NCI-H446 treated with DMSO at 0.1 percent for 48 hours (cell line): ENCODE results near the gene AQP9.

Experiments
- DNase-seq: peaks from one replicate; lab custom pipeline; 2025; lab: John Stamatoyannopoulos, UW

The AQP9 gene

DNA sequence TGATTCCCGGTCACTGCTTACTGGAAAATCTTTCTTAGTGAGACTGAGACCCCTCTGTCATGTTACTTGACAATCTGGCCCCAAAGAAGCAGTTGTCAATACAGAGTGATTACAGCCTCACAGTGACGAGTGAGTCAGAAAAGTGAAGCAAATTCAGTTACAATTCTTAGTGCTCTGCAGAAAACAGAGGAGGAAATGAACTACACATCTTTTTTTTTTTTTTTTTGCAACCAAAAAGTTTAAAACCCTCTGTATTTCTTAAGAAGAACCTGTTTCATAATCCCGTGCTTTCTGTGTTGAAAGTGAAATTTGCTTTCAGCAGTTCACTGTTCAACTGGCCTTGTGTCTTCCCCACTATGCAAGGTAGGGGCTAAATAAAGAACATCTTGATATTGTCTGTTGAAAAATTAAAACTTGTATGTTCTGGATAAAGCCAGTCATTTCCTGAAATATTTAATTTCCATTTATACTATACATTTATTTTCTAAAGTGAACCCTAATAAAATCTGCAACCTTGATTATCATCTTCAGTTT, 1.9 kb downstream of the AQP9 start:
- no peak for DNase-seq

DNA sequence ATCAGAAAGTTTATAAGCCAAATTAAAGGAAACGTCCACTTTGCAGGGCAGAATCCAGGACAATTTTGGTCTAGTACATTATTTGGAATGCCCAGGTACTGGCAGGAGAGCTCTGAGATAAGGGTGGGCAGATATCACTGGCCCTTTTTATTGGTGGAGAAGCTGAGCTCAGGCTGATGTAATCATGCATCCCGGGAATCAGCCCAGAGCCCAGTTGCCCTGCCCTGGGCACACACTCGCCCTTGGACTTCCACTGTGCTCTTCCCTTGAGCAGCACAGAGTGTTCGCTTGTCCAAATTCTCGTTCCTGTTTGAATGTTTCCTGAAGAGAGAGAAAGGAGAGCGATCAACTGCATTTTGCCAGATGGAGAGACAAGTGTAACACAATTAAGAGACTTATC, 3.7 kb downstream of the AQP9 start:
- DNase-seq: no peak

DNA sequence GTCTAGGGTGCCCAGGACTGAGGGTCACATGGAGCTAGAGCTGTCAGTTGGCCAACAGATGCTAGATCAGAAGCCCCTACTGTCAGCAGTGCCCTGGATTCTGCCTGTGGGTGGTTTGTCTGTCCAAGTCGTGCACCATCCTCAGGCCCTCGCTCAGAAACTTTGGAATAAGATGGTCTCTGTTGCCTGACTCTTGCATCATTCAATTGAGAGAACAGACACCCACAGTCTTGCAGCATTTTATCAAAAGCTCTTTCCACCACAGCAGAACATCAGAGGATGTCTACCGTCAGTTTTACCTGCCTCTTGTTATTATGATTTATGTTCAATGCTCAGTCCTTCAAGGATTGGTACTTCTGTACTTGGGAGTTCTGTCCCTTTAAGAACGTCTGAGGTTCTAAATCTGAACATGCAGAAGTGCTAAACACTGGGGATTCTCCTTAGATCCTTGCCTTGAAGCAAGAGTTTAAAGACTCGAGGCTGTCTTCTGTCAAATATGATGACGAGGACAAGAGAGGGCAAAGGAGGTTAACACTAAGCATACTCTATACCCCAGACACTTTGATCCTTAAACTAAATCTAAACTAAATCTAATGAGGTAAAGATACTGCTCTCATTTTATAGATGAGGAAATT, 4.8 kb downstream of the AQP9 start:
- DNase-seq: no peak

DNA sequence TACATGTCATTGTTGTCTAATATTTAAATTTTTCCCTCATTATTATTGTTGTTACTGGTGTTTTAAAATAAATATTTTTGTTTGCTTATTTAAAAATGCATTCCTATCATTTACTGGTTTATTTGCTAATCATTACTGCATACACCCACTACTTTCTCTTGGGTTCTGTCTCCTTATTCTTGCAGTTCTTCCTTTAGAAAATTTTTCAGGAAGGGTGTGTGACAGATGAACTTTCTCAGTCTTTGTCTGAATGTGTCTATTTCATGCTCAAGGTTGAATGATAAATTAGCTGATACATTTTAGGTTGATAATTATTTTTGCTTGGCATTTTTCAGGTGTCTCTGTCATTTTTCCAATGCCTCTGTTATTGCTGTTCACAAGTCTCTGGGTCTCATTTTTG, 7.4 kb downstream of the AQP9 start:
- DNase-seq: no peak

DNA sequence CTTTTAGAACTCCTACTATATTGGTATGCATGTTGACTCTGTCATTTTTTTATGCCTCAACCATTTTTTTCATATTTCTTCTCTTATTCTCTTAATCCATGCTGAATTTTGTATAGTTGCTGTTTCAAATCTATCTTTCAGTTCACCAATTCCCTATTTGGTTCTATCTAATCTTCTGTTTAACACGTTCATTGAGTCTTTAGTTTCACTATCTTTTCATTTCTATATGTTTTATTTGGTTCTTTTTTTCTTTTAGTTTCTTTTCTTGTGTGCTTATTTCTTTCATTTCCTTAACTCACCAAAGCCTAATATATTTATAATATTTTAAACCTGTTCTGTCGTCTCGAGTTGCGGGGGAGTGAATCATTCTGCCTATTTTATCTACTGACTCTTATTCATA, 8.0 kb downstream of the AQP9 start:
- no peak for DNase-seq

DNA sequence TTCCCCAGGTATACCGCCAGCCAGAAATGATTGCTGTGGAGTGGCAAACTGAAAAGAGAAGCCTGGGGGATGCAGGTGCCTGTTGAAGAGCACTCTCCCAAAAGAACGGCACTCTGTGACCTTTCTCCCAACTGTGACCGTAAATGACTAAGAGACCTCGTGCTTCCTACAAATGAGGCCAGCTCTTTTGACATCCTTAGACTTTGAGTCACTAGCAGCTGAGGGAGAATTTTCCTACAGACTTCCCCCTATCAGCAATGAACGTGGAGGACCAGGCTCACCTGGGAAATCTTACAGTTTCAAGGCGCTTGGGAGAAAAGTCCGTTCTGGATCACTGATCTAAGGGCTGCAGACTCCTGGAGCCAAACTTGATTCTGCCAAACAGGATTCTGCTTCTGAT, 8.6 kb downstream of the AQP9 start:
- no peak for DNase-seq

DNA sequence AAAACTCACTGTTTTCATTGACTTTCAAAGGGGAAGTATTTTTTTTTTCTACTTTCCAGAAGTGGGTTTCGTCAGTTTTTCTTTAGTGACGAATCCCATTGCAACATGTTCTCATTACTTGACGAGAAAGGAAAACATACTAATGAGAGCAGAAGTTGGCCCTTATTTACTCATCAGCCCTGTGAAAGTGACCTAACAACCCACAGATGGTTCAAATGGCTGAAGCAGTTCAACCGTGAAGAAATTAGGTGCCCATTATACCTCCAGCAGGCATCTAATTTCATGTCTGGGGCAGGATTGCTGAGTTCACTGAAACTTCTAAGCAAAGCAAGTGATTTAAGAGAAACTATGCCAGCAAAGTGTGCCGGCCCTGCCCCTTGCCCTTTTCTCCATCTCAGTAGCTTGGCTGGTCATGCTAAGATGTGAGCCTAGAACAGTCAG, 9.0 kb downstream of the AQP9 start:
- DNase-seq: no peak

DNA sequence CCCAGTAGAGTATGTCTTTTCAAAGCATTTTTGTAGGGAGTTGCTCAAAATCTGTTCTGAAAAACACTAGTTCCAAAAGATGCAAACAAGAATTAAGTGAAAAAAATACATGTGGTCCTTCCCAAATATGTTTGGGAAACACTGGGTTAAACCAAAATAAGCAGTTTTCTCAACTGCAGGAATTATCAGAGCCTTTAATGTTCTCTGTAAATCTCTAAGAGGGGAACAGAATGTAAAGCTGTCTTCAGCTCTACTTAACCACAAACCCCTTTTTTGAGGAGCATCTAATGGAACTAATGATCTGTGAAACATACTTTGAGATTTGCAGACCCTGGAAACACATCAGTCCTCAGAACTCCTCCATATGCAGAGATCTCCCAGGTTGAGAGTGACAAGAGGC, 9.9 kb downstream of the AQP9 start:
- no peak for DNase-seq

DNA sequence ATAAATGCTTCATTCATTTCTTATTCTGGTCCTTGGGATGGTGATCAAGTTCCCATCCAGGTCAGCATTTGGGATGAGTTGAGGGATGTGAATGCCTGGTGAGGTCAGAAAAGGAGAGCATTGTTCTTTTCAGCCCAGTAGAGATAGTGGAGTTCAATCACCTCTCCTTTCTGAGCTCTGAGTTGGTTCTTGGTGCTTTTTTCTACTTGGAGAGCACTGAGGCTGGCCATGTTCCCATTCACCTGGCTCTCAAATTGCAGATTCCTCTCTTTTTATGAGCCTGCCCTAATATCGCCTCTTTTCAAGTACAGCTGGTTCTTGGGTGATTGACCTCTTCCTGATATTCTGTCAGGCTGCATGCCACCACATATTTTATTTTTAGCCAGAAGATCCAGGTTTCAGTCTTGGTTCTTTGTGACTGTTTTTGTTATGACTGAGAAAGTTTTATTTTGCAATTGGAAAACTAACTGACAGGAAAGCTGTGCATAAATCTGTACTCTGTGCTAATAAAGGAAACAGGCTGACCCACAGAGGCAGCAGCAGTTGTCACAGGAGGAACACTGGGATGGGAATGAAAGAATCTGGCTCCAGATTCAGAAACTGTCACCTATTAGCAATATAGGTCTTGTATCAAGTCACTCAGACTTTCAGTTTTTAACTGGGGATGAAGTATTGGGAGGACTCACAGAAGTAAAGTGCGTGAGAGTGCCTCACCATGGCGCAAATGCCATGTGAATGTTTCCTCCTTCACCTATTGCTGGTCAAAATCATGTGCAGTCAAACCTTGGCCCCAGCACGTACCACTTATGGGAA, 10.7 kb downstream of the AQP9 start:
- DNase-seq: no peak

DNA sequence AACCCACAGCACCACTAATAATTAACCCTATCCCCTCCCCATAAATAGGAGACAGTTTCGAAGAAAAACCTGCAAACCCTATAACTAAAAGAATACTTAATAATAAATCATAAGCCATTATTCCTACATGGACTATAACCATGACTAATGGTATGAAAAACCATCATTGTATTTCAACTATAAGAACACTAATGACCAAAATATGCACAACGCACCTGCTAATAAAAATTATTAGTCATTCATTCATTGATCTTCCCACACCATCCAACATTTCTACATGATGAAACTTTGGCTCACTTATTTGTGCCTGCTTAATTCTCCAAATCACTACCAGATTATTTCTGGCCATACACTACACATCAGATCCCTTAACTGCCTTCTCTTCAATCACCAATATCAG, 16.6 kb downstream of the AQP9 start:
- DNase-seq: no peak

DNA sequence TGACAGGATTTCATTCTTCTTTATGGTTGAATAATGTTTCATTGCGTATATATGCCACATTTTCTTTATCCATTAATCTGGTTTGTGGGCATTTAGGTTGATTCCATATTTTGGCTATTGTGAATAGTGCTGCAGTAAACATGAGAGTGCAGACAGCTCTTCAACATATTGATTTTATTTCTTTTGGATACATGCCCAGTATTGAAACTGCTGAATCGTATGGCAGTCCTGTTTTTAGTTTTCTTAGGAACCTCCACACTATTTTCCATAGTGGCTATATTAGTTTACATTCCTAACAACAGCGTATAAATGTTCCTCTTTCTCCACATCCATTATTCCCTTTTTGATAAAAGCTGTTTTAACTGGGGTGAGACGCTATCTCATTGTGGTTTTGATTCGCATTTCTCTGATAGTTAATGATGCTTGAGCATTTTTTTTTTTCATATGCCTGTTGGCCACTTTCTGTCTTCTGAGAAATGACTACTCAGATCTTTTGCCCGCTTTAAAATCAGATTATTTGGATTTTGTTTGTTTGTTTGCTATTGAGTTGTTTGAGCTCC, 21.7 kb downstream of the AQP9 start:
- DNase-seq: no peak

DNA sequence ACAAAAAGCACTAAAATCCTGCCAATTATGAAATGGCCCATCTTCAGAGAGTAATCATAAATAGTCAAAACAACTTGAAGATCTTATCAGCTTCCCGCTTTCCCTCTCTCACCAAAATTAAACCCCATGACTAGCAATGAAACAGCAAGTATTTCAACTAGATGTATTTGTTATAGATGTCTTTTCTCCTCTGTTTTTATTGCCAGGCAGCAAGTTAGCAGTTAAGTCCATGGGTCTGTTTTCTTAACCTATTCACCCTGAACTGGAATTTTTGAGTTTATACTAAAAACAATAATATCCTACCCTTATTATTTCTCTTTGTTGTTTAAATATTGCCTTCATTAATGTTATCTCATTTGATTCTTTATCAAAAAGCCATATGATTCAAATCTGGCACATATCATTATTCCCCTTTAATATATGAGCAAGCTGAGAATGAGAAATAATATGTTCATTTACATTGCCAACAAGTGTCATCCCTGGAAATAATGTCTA, 23.3 kb downstream of the AQP9 start:
- DNase-seq: no peak

DNA sequence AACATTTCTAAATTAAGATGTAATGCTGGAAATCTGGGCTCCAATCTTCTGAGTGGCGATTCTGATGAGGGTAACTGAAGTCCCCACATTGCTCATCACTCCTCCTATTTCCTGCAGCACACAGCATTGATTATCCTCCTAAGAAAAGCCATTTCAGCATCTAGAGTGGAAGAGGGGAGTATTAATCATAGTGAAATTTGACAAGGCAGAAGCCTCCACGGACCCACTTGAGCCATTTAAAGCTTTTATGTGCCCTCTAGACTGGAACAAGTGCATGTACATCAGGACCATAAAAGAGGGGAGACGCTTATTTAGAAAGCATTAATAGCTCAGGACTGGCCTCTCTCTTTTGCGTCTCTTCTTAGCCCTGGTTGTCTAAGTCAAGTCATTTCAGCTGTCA, 25.8 kb downstream of the AQP9 start:
- DNase-seq: no peak

DNA sequence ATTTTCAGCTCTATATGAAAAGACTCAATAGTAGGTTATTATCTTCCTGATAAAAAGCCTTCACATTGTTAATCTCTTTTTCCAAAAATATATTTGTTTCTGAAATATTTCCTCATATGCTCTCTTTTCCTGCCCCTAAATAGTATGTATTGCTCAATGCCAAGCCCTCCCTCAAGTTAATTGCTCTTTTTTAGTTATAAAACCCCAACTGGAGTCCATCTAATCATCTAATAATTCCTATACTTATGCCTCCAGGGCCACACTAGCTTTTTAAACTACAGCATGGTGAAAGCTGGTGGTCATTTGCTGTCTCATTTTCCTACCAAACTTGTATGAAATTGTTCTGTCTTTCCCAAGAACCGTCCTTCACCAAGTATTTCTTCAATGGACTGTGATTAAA, 26.7 kb downstream of the AQP9 start:
- no peak for DNase-seq

DNA sequence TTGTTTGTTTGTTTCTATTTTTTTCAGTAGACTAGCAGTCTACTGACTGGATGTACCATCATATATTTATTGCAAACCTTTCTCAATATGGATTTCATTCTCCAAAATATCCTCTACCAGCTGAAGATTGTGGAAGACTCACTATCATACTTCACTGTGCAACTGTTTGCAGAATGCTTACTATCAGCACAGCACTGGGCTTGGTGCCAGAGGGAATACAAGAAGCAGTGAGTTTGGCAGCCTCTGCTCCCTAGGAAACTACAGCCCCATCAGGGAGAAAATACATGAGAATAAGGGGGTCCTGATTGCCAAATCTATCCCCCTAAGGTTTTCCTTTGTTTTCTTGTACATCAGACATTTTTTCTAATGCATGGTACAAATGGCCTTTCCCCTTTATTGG, 27.5 kb downstream of the AQP9 start:
- no peak for DNase-seq

DNA sequence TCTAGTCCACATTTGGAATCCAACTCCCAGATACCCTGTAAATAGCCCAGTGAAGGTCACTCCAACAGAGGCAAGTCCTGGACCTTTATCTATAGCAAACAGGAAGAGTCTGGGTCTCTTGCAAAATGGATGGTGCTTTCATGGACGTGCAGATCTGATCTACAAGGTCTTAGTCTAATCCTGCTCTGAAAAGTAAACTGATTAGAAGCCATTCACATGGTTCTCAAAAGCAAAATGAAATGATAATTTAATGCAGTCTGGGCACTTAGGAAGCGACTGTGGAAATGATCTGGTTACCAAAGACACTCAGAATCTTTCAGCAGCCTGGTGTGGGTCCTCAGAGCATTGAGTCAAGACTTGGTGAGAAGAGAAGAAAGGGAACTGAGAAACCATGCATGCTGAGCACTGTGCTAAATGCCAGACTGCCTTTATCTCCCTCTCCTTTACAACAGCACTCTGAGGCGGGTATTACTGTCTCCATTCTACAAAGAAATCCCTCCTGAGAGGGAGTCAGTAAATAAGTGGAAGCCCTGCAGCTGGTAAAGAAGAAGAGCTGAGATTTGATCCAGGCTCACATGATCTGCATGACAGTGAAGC, 29.0 kb downstream of the AQP9 start:
- DNase-seq: no peak

DNA sequence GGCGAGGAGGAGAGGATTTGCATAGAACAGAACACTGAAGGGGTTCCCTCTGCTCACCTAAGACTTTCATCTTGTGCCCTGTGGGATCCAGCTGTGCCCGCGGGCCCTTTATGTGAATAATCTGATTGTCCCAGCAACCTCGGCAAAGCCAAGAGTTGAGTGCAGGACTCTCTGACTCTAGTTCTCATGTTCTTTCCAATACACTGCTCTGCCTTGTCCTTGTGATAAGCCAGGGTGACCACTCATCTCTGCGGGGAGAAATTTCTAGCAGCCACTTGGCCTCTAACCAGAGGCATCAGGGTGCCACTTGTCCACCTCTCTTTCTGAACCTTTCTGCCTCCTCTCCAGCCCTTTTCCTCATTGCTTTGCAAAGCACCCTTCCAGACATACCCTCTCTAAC, 31.8 kb downstream of the AQP9 start:
- DNase-seq: no peak

DNA sequence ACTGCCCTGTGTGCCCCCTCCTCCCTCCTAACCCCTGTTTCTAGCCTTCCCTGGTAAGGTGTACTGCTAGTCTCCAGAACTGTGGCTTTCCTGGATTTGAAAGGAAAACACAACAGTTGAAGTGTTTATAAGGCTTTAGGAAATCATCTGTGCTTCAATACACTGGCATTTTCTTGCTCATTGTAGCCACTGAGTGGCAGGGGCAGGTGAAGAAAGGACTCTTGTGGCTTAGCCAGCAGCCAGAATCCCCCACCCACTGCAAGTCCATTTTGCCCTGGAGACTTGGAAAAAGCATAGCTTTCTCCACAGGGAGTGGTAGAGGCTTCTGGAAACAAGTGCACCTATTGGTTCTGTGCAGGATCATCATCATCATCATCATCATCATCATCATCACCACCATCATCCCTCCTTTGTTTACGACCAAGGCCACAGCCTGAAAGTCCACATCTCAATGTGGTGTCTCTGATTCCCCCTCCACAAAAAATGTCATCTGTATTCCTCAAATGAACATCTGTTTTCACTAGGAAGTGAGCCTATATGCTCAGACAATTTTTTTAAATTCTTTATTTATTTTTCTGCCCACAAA, 33.4 kb downstream of the AQP9 start:
- DNase-seq: no peak

DNA sequence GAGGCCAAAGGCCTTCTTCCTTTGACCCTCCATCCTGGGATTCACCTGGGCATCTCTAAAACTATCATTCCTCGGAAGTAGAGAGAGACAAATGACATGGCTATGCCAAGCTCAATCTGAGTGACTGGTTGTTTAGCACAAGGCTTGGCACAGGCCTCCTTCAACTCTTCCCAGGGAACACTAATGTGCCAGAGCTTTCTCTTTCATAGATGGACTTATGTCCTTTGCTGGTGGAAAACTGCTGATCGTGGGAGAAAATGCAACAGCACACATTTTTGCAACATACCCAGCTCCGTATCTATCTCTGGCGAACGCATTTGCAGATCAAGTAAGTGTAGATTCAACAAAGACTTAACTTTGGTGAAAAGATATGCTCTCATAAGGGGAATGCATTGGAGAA, 36.5 kb downstream of the AQP9 start:
- no peak for DNase-seq

DNA sequence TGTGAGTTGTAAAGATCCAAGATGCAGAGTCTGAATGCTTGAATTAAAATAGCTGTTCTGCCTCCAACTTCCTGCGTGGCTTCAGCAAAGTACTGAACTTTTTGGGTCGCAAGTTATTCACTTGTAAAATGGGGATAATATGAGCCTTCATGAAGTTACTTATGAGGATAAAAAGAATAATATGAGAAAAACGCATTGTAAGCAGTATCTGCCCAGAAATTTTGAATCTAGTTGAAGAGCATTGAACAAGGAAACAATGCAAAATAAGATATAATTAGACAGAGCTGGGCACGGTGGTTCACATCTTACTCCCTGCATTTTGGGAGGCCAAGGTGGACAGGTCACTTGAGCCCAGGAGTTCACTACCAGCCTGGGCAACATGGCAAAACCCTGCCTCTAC, 37.8 kb downstream of the AQP9 start:
- no peak for DNase-seq

DNA sequence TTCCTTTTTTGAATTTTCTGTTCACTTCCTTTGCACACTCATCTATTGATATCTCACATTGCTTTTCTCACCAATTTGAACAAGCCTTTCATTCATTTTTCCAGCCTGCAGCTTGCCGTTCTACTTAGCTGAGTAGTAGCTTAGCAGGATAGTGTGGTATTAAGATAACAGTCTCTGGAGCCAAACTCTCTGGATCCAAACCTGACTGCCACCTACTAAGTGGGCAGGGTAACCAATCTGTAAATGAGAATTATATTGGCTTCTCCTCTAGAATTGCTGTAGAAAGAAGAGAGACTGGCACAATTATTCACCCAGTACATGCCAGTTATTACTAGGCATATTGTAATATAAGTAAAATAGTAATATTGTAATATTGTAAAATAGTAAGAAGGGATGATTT, 40.5 kb downstream of the AQP9 start:
- no peak for DNase-seq

DNA sequence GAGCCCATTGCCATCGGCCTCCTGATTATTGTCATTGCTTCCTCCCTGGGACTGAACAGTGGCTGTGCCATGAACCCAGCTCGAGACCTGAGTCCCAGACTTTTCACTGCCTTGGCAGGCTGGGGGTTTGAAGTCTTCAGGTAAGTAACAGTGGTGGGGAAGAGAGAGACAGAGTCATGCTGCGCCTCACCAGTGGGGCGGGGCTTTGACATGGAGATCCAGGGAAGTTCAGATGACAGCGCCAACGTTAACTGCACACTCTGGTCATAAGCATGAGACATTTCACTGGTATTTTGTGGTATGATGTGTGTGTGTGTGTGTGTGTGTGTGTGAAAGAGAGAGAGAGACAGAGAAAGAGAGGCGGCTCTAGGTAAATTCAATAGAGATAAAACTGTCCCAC, 41.0 kb downstream of the AQP9 start:
- DNase-seq: no peak
